Stimulated activated CD8-positive, alpha-beta memory T cell treated with anti-CD3 and anti-CD28 coated beads, Interleukin-7, amount 100 ng/mL, for 4 hours (primary cell): Measurements from ENCODE around the gene C4B.
"Not testable (repeated sequence)": the region's sequence is repeated elsewhere in the genome, so short reads cannot be mapped to it uniquely, and the experiment has no call there.

Experiments
- DNase-seq, 2 donors: peaks; one replicate each; pipeline ENCODE4 v3.0.0-alpha.2; 2020; ENCODE audit warnings: low read depth in 2 of 2

The C4B gene

GRCh38 chr6:31980998-31981397, 33.6 kb upstream of the C4B start:
- DNase-seq, result not testable (repeated sequence)

DNA sequence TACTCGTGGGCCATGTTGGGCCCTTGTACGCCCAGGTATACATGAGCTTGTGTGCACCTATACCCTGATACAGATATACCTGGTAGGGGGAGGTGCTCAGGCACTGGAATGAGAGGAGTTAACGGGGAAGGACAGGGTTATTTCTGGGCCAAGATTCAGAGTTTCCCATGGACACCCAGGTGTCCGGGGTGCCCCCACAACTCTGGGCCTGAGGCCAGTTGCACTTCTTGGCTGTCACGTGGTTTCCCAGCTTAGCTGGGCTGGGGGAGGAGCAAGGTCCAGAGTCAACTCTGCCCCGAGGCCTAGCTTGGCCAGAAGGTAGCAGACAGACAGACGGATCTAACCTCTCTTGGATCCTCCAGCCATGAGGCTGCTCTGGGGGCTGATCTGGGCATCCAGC, 32.9 kb upstream of the C4B start, which contains the start of gene C4A:
Gene C4A, plus strand, starts transcription at position 314 of the 400 bp plus-strand sequence. Its CDS starts 51 bp downstream, at position 365.
- DNase-seq, result not testable (repeated sequence)

DNA sequence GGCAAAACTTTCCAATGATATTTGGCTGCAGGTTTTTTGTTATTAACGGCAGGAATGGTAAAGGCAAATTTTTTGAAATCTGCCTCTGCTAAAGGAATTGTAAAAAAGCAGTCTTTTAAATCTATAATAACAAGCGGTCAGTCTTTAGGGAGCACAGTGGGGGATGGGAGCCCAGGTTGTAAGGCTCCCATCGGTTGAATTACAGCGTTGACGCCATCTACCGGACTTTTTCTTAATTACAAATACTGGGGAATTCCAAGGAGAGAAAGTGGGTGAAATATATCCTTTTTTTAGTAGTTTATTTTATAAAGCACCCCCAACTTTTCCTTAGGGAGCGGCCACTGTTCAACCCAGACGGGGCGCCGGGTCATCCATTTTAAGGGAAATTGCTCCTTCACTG, 25.2 kb upstream of the C4B start:
- DNase-seq, result not testable (repeated sequence)

DNA sequence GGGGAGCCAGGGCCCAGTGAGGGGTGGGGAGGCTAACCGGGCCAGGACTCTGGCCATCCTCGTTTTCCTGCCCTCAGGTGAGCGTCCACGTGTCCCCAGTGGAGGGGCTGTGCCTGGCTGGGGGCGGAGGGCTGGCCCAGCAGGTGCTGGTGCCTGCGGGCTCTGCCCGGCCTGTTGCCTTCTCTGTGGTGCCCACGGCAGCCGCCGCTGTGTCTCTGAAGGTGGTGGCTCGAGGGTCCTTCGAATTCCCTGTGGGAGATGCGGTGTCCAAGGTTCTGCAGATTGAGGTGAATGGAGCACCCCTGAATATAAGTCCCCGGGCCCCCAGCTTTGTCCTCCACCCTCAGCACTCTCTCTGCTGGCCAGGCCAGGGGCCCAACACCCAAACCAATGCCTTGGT, 20.2 kb upstream of the C4B start:
- not testable (repeated sequence) for DNase-seq

DNA sequence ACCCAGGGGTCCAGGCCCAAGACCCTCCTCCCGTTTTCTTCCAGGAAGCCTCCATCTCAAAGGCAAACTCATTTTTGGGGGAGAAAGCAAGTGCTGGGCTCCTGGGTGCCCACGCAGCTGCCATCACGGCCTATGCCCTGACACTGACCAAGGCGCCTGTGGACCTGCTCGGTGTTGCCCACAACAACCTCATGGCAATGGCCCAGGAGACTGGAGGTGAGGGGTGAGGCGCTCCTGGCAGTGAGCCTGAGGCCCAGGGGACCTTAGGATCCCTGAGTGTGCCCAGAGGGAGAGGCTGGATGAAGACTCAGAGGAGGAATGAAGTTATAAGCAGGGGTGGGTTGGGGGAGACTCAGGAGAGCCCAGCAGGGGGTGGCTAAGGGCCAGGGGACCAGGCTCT, 18.2 kb upstream of the C4B start:
- not testable (repeated sequence) for DNase-seq

GRCh38 chr6:32002546-32003268, 11.9 kb upstream of the C4B start:
- DNase-seq, result not testable (repeated sequence)

- DNase-seq, result not testable (repeated sequence)
Measured at GRCh38 chr6:32003301-32003700, 11.3 kb upstream of the C4B start.

DNA sequence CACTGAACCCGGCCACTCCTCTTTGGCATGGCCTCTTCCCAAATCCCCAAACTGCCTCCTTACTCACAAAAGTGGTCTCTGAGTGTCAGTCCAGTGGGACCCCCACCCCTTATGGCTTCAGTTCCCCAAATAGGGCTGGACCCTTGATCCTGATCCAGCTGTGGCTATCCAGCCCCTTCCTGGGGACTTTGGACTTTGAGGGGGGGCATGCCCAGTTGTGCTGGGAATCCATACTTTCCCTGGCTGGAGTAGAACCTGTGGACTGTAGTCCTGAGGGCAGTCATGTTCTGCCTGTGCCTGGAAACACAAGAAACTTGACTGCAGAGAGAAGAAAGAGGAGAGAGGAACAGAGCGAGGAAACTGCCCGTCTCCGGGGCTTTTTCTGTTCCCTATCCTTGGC, 10.2 kb upstream of the C4B start:
- not testable (repeated sequence) for DNase-seq

DNA sequence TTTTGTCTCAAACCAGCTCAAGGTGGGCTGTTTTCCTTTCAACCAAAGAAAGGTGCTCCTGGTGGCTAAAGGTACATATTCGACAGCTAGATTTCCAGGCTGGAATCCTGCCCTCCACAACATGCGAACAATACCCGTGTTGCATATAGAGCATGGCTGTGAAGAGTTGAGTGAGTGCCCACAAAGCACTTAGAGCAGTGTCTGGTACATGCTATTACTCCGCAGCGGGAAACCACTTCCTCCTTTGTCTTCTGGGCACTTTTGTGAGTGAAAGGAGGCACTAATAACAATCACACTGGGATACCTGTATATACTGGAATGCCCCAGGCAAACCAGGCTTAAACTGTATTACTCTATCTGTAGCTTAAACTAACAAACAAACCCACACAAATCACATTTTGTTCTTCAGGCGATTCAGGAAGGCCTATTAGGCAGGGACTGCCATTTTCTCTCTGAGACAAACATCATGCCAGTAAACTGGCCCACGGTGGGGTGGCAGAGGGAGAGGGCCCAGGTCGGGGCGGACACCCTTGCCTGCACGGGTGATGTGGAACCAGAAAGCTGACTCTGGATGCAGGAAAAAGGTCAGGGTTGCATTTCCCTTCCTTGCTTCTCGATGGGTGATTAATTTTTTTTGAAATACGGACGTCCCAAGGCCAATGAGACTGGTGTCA, 9.6 kb upstream of the C4B start:
- not testable (repeated sequence) for DNase-seq

- DNase-seq, result not testable (repeated sequence)
Measured at GRCh38 chr6:32005538-32005880, 9.1 kb upstream of the C4B start.

DNA sequence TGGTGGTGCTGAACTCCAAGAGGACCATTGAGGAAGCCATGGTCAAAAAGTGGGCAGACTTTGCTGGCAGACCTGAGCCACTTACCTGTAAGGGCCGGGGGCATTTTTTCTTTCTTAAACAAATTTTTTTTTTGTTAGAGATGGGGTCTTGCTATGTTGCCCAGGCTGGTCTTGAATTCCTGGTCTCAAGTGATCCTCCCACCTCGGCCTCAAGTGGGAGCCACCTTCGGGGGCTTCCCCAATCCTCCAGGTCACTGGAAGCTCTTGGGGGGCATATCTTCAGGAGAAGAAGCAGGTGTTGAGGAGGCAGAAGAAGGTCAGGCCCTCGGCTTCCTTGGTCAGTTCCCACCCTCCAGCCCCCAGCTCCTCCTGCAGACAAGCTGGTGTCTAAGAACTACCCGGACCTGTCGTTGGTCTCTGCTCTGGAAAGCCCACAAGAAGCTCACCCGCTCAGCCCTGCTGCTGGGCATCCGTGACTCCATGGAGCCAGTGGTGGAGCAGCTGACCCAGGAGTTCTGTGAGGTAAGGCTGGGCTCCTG, 8.5 kb upstream of the C4B start:
- DNase-seq, result not testable (repeated sequence)

- DNase-seq, result not testable (repeated sequence)
Measured at GRCh38 chr6:32007086-32007485, 7.5 kb upstream of the C4B start.

DNA sequence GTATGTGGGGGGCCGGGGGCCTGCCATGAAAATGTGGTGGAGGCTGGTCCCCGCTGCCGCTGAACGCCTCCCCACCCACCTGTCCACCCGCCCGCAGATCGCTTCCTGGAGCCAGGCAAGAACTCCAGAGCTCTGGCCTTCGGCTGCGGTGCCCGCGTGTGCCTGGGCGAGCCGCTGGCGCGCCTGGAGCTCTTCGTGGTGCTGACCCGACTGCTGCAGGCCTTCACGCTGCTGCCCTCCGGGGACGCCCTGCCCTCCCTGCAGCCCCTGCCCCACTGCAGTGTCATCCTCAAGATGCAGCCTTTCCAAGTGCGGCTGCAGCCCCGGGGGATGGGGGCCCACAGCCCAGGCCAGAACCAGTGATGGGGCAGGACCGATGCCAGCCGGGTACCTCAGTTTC, 6.6 kb upstream of the C4B start:
- DNase-seq, result not testable (repeated sequence)

- not testable (repeated sequence) for DNase-seq
Measured at GRCh38 chr6:32008616-32009015, 6.0 kb upstream of the C4B start.

DNA sequence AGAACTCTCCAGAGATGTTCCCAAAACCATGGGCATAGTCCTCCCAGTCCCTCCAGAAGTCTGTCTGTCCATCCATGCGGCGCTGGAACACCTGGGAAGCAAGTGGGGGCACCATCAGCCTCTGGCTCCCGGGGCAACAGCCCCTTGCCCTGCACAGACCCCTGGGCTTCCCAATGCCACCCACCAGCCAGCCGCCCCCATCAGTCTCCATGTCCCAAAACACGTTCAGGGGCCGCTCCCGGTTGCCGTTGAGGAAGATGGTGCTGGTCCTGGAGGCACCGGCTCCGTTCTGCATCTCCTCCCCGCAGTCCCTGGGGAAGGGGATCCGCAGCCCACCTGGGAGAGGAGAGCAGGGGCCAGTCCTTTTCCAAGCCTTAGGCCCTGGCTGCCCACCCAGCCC, 5.1 kb upstream of the C4B start:
- not testable (repeated sequence) for DNase-seq

- not testable (repeated sequence) for DNase-seq
Measured at GRCh38 chr6:32010856-32011530, 3.6 kb upstream of the C4B start.

GRCh38 chr6:32012941-32013617, 1.5 kb upstream of the C4B start:
- DNase-seq, result not testable (repeated sequence)

DNA sequence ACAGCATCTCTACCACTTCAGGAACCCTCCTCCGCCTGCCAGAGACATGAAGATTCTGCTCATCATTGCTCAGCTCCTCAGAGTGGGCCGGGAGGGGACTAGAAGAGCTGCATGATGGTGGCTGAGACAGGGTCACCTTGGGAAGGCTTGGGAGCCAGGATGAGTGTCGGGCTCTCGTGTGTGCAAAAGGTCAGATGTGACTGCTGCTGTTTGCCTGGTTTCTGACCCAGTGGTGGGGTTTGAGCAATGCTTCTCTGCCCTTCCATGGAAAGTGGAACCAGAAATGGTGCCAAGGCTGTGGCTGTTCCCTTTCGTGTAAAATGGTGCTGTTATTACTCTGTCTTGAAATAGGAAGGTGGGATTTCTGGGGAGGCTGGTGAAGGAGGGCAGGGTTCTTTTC, 857 bp upstream of the C4B start:
- not testable (repeated sequence) for DNase-seq

DNA sequence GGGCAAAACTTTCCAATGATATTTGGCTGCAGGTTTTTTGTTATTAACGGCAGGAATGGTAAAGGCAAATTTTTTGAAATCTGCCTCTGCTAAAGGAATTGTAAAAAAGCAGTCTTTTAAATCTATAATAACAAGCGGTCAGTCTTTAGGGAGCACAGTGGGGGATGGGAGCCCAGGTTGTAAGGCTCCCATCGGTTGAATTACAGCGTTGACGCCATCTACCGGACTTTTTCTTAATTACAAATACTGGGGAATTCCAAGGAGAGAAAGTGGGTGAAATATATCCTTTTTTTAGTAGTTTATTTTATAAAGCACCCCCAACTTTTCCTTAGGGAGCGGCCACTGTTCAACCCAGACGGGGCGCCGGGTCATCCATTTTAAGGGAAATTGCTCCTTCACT, 7.5 kb downstream of the C4B start:
- not testable (repeated sequence) for DNase-seq

DNA sequence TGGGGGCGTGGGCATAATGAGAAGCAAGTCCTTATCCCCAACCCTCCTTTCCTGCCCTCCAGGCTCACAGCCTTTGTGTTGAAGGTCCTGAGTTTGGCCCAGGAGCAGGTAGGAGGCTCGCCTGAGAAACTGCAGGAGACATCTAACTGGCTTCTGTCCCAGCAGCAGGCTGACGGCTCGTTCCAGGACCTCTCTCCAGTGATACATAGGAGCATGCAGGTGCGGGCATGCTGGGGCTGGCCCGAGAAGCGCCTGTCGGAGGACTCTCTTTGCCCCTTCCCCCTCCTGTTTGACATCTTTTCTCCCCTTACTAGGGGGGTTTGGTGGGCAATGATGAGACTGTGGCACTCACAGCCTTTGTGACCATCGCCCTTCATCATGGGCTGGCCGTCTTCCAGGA, 14.0 kb downstream of the C4B start:
- DNase-seq, result not testable (repeated sequence)

DNA sequence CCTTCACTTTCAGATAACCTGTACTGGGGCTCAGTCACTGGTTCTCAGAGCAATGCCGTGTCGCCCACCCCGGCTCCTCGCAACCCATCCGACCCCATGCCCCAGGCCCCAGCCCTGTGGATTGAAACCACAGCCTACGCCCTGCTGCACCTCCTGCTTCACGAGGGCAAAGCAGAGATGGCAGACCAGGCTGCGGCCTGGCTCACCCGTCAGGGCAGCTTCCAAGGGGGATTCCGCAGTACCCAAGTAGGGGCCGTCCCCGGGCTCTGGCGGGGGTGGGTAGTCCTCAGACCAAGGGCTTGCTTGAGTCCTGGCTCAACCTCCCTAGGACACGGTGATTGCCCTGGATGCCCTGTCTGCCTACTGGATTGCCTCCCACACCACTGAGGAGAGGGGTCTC, 15.0 kb downstream of the C4B start:
- not testable (repeated sequence) for DNase-seq
